HG03354 (cell line): ENCODE data around the gene CTNNA2.
"Not testable (repeated sequence)": the region's sequence is repeated elsewhere in the genome, so short reads cannot be mapped to it uniquely, and the experiment has no call there.

ENCODE experiments used
- ATAC-seq: cut with Tn5 transposase; IDR thresholded peaks from one replicate; pipeline ENCODE4 v1.9.1; 2021; ENCODE audit warnings: mild to moderate bottlenecking; ENCODE audit not compliant: unreplicated experiment, poor library complexity, severe bottlenecking

The CTNNA2 gene

DNA sequence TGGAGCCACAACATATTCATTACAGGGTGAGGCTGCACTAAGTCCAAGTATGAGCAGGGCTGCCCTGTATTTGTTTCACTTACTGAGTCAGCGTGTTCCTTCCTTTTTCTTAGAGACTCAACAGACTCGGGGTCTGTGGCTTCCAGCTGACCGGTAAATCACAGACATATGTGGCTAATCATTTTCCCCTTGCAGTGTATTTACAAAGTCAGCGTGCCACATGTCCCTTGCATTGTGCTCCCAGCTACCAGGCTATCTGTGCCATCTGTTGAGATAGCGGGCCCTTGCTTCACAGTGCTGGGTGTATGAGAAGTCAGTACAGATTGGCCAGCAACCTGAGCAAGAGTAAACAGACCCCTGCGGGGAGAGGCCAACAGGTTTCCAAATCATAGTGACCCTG, 537.4 kb downstream of the CTNNA2 start:
- no peak for ATAC-seq

DNA sequence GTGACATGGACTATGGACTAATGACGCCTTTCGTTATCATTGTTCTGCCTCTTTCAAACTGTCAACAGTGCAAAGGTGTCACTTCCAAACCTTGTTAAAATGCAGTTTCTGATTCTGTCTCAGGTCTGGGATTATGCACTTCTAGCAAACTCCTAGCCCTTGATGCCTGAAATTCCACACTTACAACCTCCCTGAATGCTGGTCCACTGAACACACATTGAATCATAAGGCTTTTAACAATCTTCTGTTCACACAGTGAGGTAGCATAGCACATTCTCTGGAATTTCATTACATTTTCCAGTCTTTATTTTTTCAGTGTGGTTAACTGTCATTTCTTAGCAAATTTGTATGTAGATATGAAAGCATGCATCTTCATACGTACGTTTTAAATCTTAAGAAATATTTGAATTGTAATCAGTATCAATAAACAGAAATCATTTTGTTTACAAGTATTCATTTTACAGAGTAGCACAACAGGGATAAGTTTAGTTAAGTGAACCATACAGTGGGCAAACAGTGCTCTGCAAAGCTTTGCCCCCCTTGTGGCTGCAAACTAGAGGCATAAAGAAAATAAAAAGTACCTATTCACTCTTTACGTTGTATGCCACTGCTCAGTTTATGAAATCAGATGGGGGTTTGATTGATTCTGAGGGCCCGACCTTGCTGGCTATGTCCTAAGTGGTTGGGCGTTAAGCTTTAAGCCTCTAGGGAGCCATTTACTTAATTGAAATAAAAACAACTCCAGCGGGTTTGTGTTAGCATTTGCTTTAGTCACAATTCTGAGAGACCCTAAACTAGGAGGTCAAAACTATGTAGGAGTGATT, 540.9 kb downstream of the CTNNA2 start:
- no peak for ATAC-seq

DNA sequence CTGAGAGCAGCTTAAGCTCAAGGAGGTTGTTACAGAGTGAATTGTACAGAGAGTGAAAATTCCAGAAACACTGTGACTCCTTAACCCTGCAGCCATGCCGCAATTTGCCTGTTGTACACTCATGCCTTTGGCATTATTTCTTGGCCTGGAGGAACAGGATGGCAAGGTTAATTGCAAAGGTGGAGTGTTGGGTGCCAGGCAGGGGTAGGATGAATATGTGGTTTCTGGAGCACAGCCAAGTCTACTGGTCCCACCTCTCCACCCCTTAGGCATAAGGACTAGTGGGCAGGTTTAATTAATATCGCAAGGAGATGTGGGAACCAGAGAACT, 541.5 kb downstream of the CTNNA2 start:
- no peak for ATAC-seq

DNA sequence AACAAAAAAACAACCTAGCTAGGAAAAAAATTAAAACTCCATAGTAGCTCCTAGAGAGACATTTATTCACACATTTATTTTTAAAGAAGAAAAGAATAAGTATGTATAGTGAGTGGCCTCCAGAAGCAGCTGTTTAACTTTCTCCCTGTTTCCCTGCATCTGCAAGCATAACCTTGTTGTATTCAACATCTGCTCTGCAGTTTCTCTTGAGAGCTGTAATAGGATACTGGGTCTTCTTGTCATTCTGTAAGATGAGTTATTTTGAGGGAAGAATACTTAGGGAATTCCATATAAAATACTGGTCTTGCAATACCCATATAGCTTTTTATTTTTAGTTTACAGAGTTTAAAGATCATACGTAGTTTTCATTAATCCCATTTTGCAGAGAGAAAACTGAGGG, 545.1 kb downstream of the CTNNA2 start:
- ATAC-seq: no peak

DNA sequence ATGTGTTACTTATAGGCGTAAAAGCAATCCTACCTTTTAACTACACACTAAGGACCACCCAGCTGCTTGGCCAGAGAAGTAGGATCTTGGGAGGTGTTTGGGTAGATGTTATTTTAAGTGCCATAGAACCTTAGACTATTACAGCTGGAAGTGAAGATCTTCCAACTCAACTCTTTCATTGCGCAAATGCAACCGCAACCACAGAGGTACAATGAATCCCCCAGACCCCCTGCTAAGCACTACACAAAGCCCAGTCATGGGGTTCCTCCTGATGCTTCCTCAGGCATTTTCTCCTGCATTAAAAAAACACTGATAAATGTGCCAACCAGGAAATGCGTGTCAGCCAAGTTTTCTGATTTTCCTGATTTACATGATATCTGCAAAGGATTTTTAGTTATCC, 545.7 kb downstream of the CTNNA2 start:
- no peak for ATAC-seq

DNA sequence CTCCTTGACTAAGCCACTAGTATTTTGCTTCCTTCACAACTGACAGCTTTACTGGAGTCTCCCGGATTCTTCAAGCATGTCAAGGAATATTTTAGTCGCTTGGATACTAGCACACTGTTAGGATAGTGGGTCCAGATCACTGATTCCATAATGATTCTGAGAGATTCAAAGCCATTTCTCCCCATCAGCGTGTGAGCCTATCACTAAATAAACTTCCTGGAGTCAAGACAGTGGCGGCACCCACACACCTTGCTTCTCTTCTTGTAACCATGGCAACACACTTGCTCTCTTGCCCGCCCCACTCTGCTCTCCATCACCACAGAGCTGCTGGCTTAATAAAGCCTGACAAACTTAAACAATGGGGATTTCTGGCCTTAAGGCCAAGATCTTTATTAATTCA, 546.6 kb downstream of the CTNNA2 start:
- no peak for ATAC-seq

DNA sequence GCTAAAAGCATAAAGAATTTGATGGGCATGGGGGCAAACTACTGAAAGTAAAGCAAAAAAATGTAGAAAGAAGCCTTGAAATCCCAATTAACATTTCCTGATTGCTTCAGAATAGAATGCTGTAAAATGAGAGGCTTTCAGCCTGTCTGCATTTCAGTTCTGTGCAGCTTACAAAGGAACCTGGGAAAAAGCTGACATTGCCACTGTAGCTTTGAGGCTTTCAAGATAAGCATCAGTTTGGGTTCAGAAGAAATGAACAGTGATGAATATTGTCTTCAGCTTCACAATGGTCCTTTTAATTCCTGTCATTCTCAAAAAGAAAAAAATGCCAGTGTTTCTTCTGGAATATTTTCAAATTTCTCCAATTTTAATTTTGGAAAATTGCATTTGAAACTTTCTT, 549.0 kb downstream of the CTNNA2 start:
- ATAC-seq: no peak

DNA sequence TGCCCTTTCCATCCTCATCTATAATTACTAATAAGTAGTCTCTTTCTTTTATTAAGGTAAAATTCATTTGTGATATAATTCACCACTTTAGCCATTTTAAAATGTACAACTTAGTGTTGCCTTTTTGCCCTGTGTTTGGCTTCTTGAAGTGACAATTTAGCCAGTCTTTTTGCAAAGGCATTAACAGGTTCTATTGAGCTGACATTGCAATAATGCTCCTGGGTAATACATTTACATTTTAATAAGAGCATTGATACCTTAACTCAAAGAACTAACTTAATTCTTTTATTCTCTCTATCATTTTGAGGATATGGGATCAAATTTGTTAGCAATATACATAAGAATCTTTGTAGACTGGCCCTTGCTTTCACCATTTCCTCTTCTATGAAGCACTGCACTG, 549.4 kb downstream of the CTNNA2 start:
- ATAC-seq: no peak

DNA sequence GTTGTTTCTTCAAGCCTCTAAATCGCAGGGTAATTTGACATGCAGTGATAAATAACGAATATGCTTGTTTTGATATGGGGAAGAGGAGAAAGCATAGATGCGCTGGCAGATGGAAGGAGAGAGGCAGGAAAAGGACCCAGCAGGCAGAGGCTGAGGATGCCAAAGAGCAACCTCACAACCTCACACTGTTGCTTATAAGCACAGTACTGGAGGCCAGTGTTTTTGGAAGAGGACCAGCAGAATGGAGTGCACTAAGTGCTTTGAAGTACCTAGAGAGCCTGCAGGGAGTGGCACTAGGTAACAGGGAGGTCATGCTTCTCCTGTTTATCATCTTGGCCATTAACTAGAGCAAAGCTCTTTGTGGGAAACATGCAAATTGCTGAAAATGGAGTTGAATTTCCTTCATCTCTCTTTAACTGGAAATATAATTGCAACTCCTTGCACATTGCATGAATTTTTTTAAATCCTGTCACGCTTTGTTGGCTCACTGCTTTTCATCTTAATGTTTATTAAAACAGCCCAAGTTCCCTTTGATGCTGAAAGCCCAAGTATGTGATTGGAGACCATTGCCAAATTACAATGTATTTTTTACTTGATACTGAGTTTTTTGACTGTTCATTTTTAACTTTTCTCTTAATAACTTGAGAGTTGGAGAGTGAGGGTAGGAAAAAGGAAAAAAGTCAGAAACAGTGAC, 555.3 kb downstream of the CTNNA2 start:
- ATAC-seq: no peak

DNA sequence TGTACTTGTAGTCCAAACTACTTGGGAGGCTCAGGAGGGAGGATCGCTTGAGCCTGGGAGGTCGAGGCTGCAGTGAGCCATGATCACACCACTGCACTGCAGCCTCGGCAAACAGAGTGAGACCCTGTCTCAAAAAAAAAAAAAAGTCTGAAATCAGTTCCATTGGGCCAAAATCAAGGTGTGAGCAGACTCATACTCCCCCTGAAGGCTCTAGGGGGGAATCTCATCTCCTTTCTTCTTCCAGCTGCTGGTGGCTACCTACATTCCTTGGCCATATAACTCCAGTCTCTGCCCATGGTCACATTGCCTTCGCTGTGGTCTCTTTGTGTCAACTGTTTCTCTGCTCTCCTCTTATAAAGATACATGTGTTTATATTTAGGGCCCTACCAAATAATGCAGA, 557.7 kb downstream of the CTNNA2 start:
- ATAC-seq: no peak

DNA sequence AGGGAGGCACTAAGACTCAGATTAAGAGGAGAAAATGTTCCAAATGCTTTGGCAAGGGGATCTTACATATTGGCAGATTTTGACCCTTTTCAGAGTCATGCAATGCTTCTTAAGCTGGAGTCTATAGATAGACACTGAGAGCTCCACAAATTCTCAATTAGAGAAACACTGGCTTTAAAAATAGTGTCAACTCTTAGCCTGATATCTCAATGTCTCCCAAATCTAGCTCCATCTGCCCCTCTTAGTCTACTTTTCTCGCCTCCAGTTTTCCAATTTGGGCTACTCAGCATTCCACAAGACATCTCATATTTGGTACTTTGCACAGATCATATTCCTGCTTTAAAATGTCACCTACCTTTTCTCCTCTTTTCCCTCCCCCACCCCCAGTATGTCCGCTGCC, 559.1 kb downstream of the CTNNA2 start:
- ATAC-seq: no peak

DNA sequence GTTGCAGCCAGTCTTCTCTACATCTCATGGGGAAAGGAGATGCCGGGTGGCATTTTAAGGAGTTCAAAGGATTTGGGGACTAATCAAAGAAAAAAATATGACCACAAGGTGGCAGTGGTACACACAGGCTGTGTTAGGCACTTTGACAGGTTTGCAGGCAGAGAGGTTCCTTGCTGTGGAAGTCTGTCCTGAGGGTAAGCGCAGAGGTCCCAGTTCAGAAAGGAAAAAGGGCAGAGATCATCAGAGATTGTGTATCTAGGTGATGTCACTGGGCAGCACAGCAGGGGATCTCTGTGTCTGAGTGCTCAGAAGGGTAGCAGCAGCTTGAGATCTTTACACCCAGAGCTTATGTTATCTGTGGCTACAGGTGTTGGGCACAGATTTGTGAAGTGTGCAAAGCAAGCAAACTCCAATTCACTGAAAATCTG, 560.3 kb downstream of the CTNNA2 start:
- peak; percentile 72 for ATAC-seq

DNA sequence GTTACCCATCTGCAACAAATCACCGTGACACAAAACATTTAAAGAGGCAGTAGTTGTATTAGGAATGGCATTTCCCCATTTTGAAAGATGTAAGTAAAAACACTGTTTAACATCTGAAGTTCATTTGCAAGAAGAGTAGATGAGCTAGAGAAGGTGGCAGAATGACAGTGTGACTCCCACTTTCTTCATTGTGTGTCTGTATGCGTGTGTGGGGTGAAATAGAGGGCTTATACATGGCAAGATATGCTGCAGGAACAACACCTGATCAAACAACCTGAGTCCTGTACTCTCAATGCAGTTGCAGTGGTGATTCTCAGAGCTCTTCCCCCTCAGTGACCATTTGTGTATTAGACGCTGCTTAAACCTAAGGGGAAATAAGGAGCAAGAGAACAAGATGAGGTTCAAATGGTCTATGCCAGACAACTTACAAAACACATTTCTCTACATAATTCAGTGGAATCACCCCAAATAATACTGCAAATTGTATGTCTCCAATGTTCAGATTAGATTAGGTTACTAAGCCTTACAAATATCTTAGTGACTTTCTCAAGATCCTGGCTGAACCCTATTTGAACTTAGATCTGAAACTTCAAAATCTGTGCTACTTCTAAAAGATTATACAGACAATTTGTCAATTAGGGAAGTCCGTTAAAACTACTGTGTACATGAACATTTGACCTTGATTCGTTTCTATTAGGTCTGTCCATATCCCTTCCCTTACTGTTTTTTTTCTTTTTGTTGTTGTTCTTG, 561.6 kb downstream of the CTNNA2 start:
- ATAC-seq: no peak

DNA sequence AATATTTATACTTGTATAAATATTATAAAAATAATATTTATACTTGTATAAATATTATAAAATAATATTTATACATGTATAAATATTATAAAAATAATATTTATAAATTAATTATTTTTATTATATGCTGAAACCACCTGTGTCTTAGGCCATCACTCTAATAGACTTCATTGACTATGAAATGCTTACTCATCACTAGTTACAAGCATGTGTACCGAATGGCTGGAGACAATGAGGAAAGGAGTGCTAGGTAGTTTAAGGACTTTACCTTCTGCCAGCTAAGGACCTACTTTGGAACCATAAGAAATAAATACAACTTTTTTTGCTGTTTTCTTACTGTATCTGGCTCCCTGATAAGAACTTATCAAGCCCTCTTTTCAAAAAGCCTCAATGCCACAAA, 562.9 kb downstream of the CTNNA2 start:
- no peak for ATAC-seq

DNA sequence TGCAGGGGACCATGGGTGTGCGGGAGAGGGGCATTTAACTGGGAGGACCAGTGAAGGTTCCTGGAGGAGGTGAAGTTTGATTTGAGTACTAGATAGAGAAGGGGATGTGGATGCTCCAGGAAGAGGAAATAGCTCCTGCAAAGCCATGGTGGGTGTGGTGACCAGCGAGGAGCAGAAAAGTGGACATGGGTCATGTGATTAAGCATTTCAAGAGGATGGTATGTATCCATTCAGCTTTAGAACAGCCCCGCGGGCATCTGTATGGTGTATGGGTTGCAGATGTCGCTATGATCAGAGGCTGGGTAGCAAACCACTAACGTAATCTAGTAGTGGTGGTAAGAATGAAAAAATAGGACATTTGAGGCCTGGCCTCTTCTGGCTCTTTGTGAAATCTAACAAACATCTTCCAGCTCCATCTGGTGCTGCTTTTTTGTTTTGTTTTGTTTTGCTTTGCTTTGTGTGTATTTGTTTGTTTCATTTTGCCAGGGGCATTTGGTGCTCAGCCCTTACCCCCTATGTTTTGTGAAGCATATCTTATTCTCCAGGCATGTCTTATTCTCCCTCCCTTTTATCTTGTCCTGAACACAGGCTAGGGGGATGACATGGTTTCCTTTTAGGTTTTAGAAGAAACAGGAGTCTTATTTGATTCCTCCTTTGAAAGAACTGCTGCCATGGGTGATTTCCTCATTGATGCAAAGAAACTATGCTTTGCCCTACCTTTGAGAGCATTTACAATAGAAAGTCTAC, 565.6 kb downstream of the CTNNA2 start:
- ATAC-seq: no peak

DNA sequence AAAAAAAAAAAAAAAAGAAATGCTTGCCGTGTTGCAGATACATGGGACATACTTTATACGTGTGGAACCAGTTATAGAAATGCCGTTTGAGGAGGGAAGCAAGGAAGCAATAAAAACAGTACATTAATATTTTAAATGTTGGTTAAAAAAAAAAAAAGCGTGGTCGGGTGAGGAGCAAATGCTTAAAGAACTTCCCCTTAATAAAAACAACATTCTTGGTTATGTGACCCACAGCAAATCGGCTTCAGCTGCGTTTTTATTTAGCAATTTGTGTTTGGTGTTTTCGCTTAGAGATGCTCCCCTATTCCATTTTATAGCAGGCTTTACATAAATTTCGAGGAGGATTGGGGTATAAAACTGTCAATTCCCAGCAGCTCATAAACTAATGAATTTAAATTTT, 568.1 kb downstream of the CTNNA2 start:
- ATAC-seq: no peak

DNA sequence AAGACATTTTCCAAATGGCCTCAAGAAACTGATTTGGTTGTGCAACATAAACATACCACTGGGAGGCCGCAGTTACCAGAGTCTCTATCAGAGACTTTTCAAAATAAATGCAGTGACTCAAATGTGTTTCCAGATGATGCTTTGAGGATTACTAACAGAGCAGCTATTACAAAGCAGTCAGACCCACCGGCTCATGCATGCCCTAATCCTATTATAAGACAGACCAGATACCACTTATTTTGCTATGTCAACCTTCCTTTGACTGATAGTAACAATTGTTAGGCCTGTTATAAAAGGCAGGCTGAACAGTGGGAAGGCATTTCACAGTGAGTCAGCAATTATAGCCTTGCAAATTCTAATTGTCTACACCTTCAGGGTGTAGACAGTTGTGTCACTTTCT, 574.0 kb downstream of the CTNNA2 start:
- ATAC-seq: no peak

DNA sequence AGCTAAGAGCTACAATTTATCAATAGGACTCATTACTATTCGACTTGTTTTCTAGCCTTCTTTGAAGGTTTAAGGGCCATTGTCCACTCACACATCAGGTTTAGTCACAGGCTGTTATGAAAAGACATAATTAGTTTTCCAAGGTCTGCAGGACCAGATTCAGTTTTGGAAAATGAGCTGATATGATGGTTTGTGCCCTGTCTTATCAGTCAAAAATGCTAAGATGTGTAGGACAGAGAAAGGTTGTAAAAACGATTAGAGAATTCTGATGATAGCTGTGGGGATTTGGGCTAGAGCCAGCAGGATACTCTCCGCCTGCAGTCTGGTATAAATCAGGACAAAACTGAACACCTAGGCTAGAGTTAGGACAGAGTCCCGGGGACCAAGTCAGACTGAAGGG, 578.4 kb downstream of the CTNNA2 start:
- ATAC-seq: no peak

DNA sequence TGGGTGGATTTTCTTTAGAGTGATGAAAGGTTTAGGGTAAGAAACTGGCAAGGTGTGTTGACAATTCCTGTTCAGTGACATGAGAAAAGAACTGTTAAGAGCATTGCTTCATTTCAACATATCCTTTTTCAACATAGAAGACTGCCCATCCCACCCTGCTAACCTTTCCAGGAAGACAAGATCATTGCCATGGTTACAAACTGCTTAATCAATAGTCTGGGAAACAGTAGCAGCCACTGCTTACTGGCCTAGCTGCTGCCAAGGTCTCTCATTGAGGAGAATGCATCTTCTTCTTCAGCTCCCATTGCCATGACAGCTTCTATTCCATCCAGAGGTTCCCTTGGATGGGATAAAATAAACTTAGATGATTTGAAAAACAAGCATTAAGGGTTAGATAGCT, 579.6 kb downstream of the CTNNA2 start:
- no peak for ATAC-seq

DNA sequence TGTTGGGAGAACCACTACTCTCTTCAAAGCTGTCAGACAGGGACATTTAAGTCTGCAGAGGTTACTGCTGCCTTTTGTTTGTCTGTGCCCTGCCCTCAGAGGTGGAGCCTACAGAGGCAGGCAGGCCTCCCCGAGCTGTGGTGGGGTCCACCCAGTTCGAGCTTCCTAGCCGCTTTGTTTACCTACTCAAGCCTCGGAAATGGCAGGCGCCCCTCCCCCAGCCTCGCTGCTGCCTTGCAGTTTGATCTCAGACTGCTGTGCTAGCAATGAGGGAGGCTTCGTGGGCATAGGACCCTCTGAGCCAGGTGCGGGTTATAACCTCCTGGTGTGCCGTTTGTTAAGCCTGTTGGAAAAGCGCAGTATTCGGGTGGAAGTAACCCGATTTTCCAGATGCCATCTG, 585.7 kb downstream of the CTNNA2 start:
- ATAC-seq: not testable (repeated sequence)
